Smooth muscle cell (in vitro differentiated cells): ENCODE results near the gene GPR15LG. TPM values are rescaled to one million over a fixed set of nuclear protein-coding genes. Genes with fewer than 3 reads are reported as not detected.
A peak's percentile ranks its signal among the peaks of the same experiment; 100 is the strongest.
"Not testable (repeated sequence)": the region's sequence is repeated elsewhere in the genome, so short reads cannot be mapped to it uniquely, and the experiment has no call there.

Source experiments
- DNase-seq: peaks from one replicate; lab custom pipeline; 2025; ENCODE audit not compliant: unreplicated experiment; lab: John Stamatoyannopoulos, UW
- H2AFZ ChIP-seq: fragments of 200-600 bp; sonication (generic); 2 replicates; pipeline ENCODE4 v1.6.0; 2016; ENCODE audit warnings: antibody characterized with exemption, low read depth, mild to moderate bottlenecking
- H3F3A ChIP-seq: fragments of 200-600 bp; sonication (generic); 2 replicates; pipeline ENCODE4 v1.6.0; 2017; ENCODE audit warnings: antibody characterized with exemption, low read depth
- H3K27ac ChIP-seq: fragments of 200-600 bp; sonication (generic); 2 replicates; pipeline ENCODE4 v1.5.1; 2016; ENCODE audit warnings: low read depth, mild to moderate bottlenecking
- H3K27me3 ChIP-seq: fragments of 200-600 bp; sonication (generic); 2 replicates; pipeline ENCODE4 v1.6.1; 2016; ENCODE audit warnings: low read depth, mild to moderate bottlenecking
- H3K36me3 ChIP-seq: fragments of 200-600 bp; sonication (generic); 2 replicates; pipeline ENCODE4 v1.5.1; 2016; ENCODE audit warnings: low read depth
- H3K4me1 ChIP-seq: fragments of 200-600 bp; sonication (generic); 2 replicates; pipeline ENCODE4 v1.5.1; 2016; ENCODE audit warnings: low read depth
- H3K4me2 ChIP-seq: fragments of 200-600 bp; sonication (generic); 2 replicates; pipeline ENCODE4 v1.6.0; 2016; ENCODE audit warnings: mild to moderate bottlenecking
- H3K4me3 ChIP-seq: fragments of 200-600 bp; sonication (generic); 2 replicates; pipeline ENCODE4 v1.5.1; 2016; ENCODE audit warnings: mild to moderate bottlenecking
- H3K79me2 ChIP-seq: fragments of 200-600 bp; sonication (generic); 2 replicates; pipeline ENCODE4 v1.6.0; 2016; ENCODE audit warnings: low read depth, mild to moderate bottlenecking
- H3K9ac ChIP-seq: fragments of 200-600 bp; sonication (generic); 2 replicates; pipeline ENCODE4 v1.6.0; 2016; ENCODE audit warnings: low read depth
- H3K9me3 ChIP-seq: fragments of 200-600 bp; sonication (generic); replicated peaks from 2 replicates; pipeline ENCODE4 v1.5.1; 2016; ENCODE audit warnings: low read depth
- H4K20me1 ChIP-seq: fragments of 200-600 bp; sonication (generic); 2 replicates; pipeline ENCODE4 v1.6.0; 2016; ENCODE audit warnings: low read depth
- WGBS: methylation state at CpG from one replicate; pipeline ENCODE4 v1.1.7; 2016; ENCODE audit warnings: low lambda C conversion rate; 5-methylcytosine and 5-hydroxymethylcytosine counted together
- polyA plus RNA-seq: library from polyadenylated mRNA; unstranded; fragments of >200 nt; fragmentation: Nextera tagmentation; extraction: Ambion mirVana; gene quantifications from 2 replicates; pipeline ENCODE4 v1.2.1, GENCODE V29; 2016
- total RNA-seq: library from RNA; depleted of rRNA; stranded (reverse); fragments of >200 nt; gene quantifications from 2 replicates; pipeline ENCODE4 v1.2.3, GENCODE V29; 2014
- TF ChIP-seq, protein P1 (sequence below): fragments of 200-600 bp; sonication (generic); IDR thresholded peaks from 2 replicates; pipeline ENCODE4 v1.5.1; 2017; ENCODE audit warnings: borderline replicate concordance, mild to moderate bottlenecking, antibody characterized with exemption; ENCODE audit not compliant: insufficient read depth, poor library complexity, severe bottlenecking

The GPR15LG gene
- total RNA-seq = 0.45 and 1.6 TPM in 2 replicates
- polyA plus RNA-seq = 0.49 TPM in 1 of 2 replicates, not detected in the other

GRCh38 chr10:84173501-84173929 lies at the start of gene GPR15LG:
TSS of gene GPR15LG (plus strand) at chr10:84173801. CDS start at chr10:84173852, 51 bp downstream.
- DNase-seq = no peak
- H3F3A ChIP-seq = no peaks in the 10 kb centered on the region
- H2AFZ ChIP-seq = no peak within 1 kb of the TSS
- no peaks in the 10 kb centered on the region for H4K20me1 ChIP-seq
- TF ChIP-seq, protein P1, sequence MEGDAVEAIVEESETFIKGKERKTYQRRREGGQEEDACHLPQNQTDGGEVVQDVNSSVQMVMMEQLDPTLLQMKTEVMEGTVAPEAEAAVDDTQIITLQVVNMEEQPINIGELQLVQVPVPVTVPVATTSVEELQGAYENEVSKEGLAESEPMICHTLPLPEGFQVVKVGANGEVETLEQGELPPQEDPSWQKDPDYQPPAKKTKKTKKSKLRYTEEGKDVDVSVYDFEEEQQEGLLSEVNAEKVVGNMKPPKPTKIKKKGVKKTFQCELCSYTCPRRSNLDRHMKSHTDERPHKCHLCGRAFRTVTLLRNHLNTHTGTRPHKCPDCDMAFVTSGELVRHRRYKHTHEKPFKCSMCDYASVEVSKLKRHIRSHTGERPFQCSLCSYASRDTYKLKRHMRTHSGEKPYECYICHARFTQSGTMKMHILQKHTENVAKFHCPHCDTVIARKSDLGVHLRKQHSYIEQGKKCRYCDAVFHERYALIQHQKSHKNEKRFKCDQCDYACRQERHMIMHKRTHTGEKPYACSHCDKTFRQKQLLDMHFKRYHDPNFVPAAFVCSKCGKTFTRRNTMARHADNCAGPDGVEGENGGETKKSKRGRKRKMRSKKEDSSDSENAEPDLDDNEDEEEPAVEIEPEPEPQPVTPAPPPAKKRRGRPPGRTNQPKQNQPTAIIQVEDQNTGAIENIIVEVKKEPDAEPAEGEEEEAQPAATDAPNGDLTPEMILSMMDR = no peak
- no peaks in the 10 kb centered on the region for H3K79me2 ChIP-seq
- H3K9ac ChIP-seq = no peak within 1 kb of the TSS
- no peaks in the 10 kb centered on the region for H3K27me3 ChIP-seq
- no peaks in the 10 kb centered on the region for H3K9me3 ChIP-seq
- H3K36me3 ChIP-seq = no peaks in the 10 kb centered on the region
- no peak within 1 kb of the TSS for H3K4me2 ChIP-seq
- no peak within 1 kb of the TSS for H3K27ac ChIP-seq
- H3K4me1 ChIP-seq = no peaks in the 10 kb centered on the region
- WGBS = 79% methylated on average over 2 of the region's 2 CpGs
- H3K4me3 ChIP-seq = no peak within 1 kb of the TSS

GRCh38 chr10:84125910-84126784 lies 47.5 kb upstream of the GPR15LG start:
- not testable (repeated sequence) for H3K27me3 ChIP-seq, H3K27ac ChIP-seq, DNase-seq, H3K79me2 ChIP-seq, H3K9me3 ChIP-seq, H4K20me1 ChIP-seq, H2AFZ ChIP-seq, H3K9ac ChIP-seq, H3K4me2 ChIP-seq, H3F3A ChIP-seq, H3K36me3 ChIP-seq, H3K4me1 ChIP-seq, H3K4me3 ChIP-seq
- WGBS = 82% methylated on average over 10 of the region's 10 CpGs

GRCh38 chr10:84126785-84127167 lies 46.8 kb upstream of the GPR15LG start:
- Histone ChIP-seq H3K9me3 (peaks cover 4% of the 10 kb centered on the region), H2AFZ (no peak overlapping the region), H3K4me3 (no peak overlapping the region), H3K4me2 (no peak overlapping the region), H3K27ac (no peak overlapping the region), H4K20me1 (no peaks in the 10 kb centered on the region), H3F3A (no peaks in the 10 kb centered on the region), H3K36me3 (no peaks in the 10 kb centered on the region), H3K4me1 (no peaks in the 10 kb centered on the region), H3K27me3 (peaks cover 6% of the 10 kb centered on the region), H3K9ac (no peak overlapping the region), H3K79me2 (no peaks in the 10 kb centered on the region)
- DNase-seq = no peak
- TF ChIP-seq, protein P1 = no peak
- WGBS = 80% methylated on average over 1 of the region's 1 CpG

GRCh38 chr10:84135836-84136235 lies 37.8 kb upstream of the GPR15LG start:
- H3F3A ChIP-seq = no peaks in the 10 kb centered on the region
- no peaks in the 10 kb centered on the region for H4K20me1 ChIP-seq
- H3K27me3 ChIP-seq = peaks cover 3% of the 10 kb centered on the region
- WGBS = 63% methylated on average over 2 of the region's 2 CpGs
- H2AFZ ChIP-seq = no peak overlapping the region
- no peak overlapping the region for H3K9ac ChIP-seq
- H3K4me3 ChIP-seq = no peak overlapping the region
- no peaks in the 10 kb centered on the region for H3K36me3 ChIP-seq
- no peak for DNase-seq
- no peaks in the 10 kb centered on the region for H3K9me3 ChIP-seq
- H3K79me2 ChIP-seq = peaks cover 12% of the 10 kb centered on the region
- TF ChIP-seq, protein P1 = no peak
- H3K4me1 ChIP-seq = peaks cover 11% of the 10 kb centered on the region
- H3K4me2 ChIP-seq = no peak overlapping the region
- peak overlapping the region; percentile 29 for H3K27ac ChIP-seq
